Inferior parietal cortex (tissue), 1 donor: ENCODE measurements around the gene RBMS3.
"Not testable (repeated sequence)": the region's sequence is repeated elsewhere in the genome, so short reads cannot be mapped to it uniquely, and the experiment has no call there.

Experiments
- DNase-seq: peaks from one replicate; pipeline ENCODE4 v3.0.0-alpha.2; 2016; ENCODE audit errors: extremely low spot score

The RBMS3 gene

GRCh38 chr3:29429055-29429679 is 148.3 kb downstream of the RBMS3 start:
- no peak for DNase-seq

GRCh38 chr3:29430558-29430971 is 149.7 kb downstream of the RBMS3 start:
- no peak for DNase-seq

GRCh38 chr3:29436612-29437323 is 155.9 kb downstream of the RBMS3 start:
- DNase-seq: no peak

GRCh38 chr3:29438580-29438979 is 157.7 kb downstream of the RBMS3 start:
- DNase-seq: no peak

GRCh38 chr3:29440413-29441305 is 159.8 kb downstream of the RBMS3 start:
- no peak for DNase-seq

- no peak for DNase-seq
Observed at GRCh38 chr3:29441422-29441821, 160.6 kb downstream of the RBMS3 start.

- DNase-seq: no peak
Observed at GRCh38 chr3:29447946-29448627, 167.2 kb downstream of the RBMS3 start.

GRCh38 chr3:29451920-29452319 is 171.0 kb downstream of the RBMS3 start:
- DNase-seq: no peak

- no peak for DNase-seq
Observed at GRCh38 chr3:29452934-29453283, 172.0 kb downstream of the RBMS3 start.

- DNase-seq: peak; percentile 15
Observed at GRCh38 chr3:29453284-29454001, 172.6 kb downstream of the RBMS3 start.

- DNase-seq: no peak
Observed at GRCh38 chr3:29454161-29454611, 173.3 kb downstream of the RBMS3 start.

- DNase-seq: no peak
Observed at GRCh38 chr3:29456901-29457300, 176.0 kb downstream of the RBMS3 start.

- no peak for DNase-seq
Observed at GRCh38 chr3:29463304-29463703, 182.4 kb downstream of the RBMS3 start.

GRCh38 chr3:29465836-29466235 is 185.0 kb downstream of the RBMS3 start:
- no peak for DNase-seq

- DNase-seq: no peak
Observed at GRCh38 chr3:29466442-29466841, 185.6 kb downstream of the RBMS3 start.

GRCh38 chr3:29468187-29468586 is 187.3 kb downstream of the RBMS3 start:
- DNase-seq: no peak

GRCh38 chr3:29473481-29474170 is 192.8 kb downstream of the RBMS3 start:
- DNase-seq: not testable (repeated sequence)

GRCh38 chr3:29475305-29475840 is 194.5 kb downstream of the RBMS3 start:
- DNase-seq: no peak

GRCh38 chr3:29475854-29476253 is 195.0 kb downstream of the RBMS3 start:
- DNase-seq: no peak

GRCh38 chr3:29478611-29479010 is 197.7 kb downstream of the RBMS3 start:
- no peak for DNase-seq
